Mesenchymal stem cell (in vitro differentiated cells and primary cell): Measurements from ENCODE around the gene RASEF.

Experiments used
- DNase-seq: peaks from one replicate; pipeline ENCODE4 v3.0.0-alpha.2; 2013
- H2AFZ ChIP-seq: one replicate; pipeline ENCODE4 v1.6.1; 2013; ENCODE audit warnings: low read depth, mild to moderate bottlenecking, control low read depth, inconsistent platforms, low read length, moderate library complexity
- H2AK5ac ChIP-seq: 2 replicates; pipeline ENCODE4 v1.6.1; 2013; ENCODE audit warnings: low read length, moderate library complexity, mild to moderate bottlenecking, inconsistent platforms; ENCODE audit not compliant: severe bottlenecking
- H2BK120ac ChIP-seq: one replicate; pipeline ENCODE4 v1.6.1; 2013; ENCODE audit warnings: low read depth, mild to moderate bottlenecking, inconsistent platforms, low read length, moderate library complexity
- H2BK12ac ChIP-seq, 2 experiments: one replicate each; pipeline ENCODE4 v1.6.1; 2013; ENCODE audit warnings: inconsistent platforms in 2 of 2, low read length in 2 of 2, mild to moderate bottlenecking in 2 of 2, moderate library complexity in 2 of 2, control low read depth in 1 of 2
- H2BK15ac ChIP-seq: one replicate; pipeline ENCODE4 v1.6.1; 2013; ENCODE audit warnings: mild to moderate bottlenecking, low read depth, inconsistent platforms; ENCODE audit not compliant: poor library complexity, severe bottlenecking
- H2BK5ac ChIP-seq: 2 replicates; pipeline ENCODE4 v1.6.1; 2013; ENCODE audit warnings: low read depth, mild to moderate bottlenecking, low read length, control low read depth, inconsistent platforms; ENCODE audit not compliant: poor library complexity, severe bottlenecking
- H3K14ac ChIP-seq, 2 experiments: one replicate each; pipeline ENCODE4 v1.6.1; 2013; ENCODE audit warnings: inconsistent platforms in 2 of 2, low read length in 2 of 2, control low read depth in 1 of 2, mild to moderate bottlenecking in 1 of 2, moderate library complexity in 1 of 2
- H3K18ac ChIP-seq, 2 experiments: one replicate each; pipeline ENCODE4 v1.6.1; 2013; ENCODE audit warnings: inconsistent platforms in 2 of 2, low read length in 2 of 2, control low read depth in 1 of 2, low read depth in 1 of 2, mild to moderate bottlenecking in 1 of 2
- H3K23ac ChIP-seq, 2 experiments: one replicate each; pipeline ENCODE4 v1.6.1; 2013; ENCODE audit warnings: inconsistent platforms in 2 of 2, low read length in 2 of 2, mild to moderate bottlenecking in 2 of 2, moderate library complexity in 2 of 2, control low read depth in 1 of 2
- H3K27ac ChIP-seq: 2 replicates; pipeline ENCODE4 v1.5.1; 2013; ENCODE audit warnings: mild to moderate bottlenecking, moderate library complexity, low read length, control low read depth, inconsistent platforms; ENCODE audit not compliant: poor library complexity, severe bottlenecking
- H3K27me3 ChIP-seq, 2 experiments: 2 replicates each; pipeline versions ENCODE4 v1.6.1 to v1.7.0; 2013; ENCODE audit warnings: low read length in 2 of 2, mild to moderate bottlenecking in 2 of 2, moderate library complexity in 2 of 2, control low read depth in 1 of 2, inconsistent platforms in 1 of 2; ENCODE audit not compliant: control insufficient read depth in 1 of 2, insufficient read depth in 1 of 2
- H3K36me3 ChIP-seq, 2 experiments: 2 replicates each; pipeline versions ENCODE4 v1.6.1 to v1.7.0; 2013; ENCODE audit warnings: low read length in 2 of 2, control low read depth in 1 of 2, inconsistent platforms in 1 of 2, low read depth in 1 of 2, mild to moderate bottlenecking in 1 of 2; ENCODE audit not compliant: insufficient read depth in 2 of 2, control insufficient read depth in 1 of 2
- H3K4ac ChIP-seq, 2 experiments: one replicate each; pipeline ENCODE4 v1.6.1; 2013; ENCODE audit warnings: inconsistent platforms in 2 of 2, low read length in 2 of 2, mild to moderate bottlenecking in 2 of 2, moderate library complexity in 2 of 2, control low read depth in 1 of 2, low read depth in 1 of 2
- H3K4me1 ChIP-seq: 2 replicates; pipeline ENCODE4 v1.6.1; 2013; ENCODE audit warnings: low read depth, low read length, control low read depth; ENCODE audit not compliant: control insufficient read depth, insufficient read depth
- H3K4me2 ChIP-seq: 2 replicates; pipeline ENCODE4 v1.6.1; 2013; ENCODE audit warnings: low read length, mild to moderate bottlenecking, inconsistent platforms; ENCODE audit not compliant: poor library complexity, severe bottlenecking
- H3K4me3 ChIP-seq, 2 experiments: 2 replicates each; pipeline versions ENCODE4 v1.5.1 to v1.7.0; 2013; ENCODE audit warnings: low read length in 2 of 2, mild to moderate bottlenecking in 2 of 2, control low read depth in 1 of 2, low read depth in 1 of 2; ENCODE audit not compliant: insufficient read depth in 1 of 2
- H3K79me1 ChIP-seq: replicated peaks from 2 replicates; pipeline ENCODE4 v1.6.1; 2013; ENCODE audit warnings: mild to moderate bottlenecking, control low read depth, low read length, inconsistent platforms; ENCODE audit not compliant: poor library complexity, severe bottlenecking
- H3K9ac ChIP-seq: 2 replicates; pipeline ENCODE4 v1.7.0; 2013; ENCODE audit warnings: mild to moderate bottlenecking, low read length, moderate library complexity
- H3K9me3 ChIP-seq: 2 replicates; pipeline ENCODE4 v1.7.0; 2013; ENCODE audit warnings: mild to moderate bottlenecking, low read length; ENCODE audit not compliant: control insufficient read depth
- H4K8ac ChIP-seq: one replicate; pipeline ENCODE4 v1.6.1; 2013; ENCODE audit warnings: inconsistent platforms, mild to moderate bottlenecking, low read length, moderate library complexity
- H4K91ac ChIP-seq: one replicate; pipeline ENCODE4 v1.6.1; 2013; ENCODE audit warnings: mild to moderate bottlenecking, low read length, inconsistent platforms
- WGBS: methylation state at CpG from one replicate; pipeline ENCODE4 v1.1.7; 2013; ENCODE audit warnings: mixed read lengths; 5-methylcytosine and 5-hydroxymethylcytosine counted together

The RASEF gene

DNA sequence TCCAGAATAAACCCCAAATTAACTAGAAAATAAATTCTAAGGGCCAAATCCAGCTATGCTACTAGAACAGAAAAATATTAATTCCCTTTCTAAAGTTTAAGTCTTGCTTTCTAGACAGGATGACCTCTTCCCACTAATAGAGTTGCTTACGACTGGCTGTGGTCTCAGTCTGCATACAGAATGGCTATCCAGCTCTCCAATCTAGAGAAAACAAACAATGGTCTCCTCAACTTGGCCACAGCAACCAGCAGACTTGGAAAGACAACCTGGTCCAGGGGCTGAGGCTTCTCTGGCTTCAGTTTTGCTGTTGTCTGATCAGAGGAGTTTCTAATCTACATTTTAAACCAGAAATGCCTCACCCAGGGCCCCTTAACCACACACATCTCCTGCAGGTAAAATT, 28.9 kb downstream of the RASEF start:
- Histone ChIP-seq H2BK15ac (no peak overlapping the region), H3K23ac (no peak overlapping the region), H3K27ac (peak overlapping the region; percentile 24), H2BK120ac (no peak overlapping the region), H3K4me2 (no peak overlapping the region), H2BK5ac (peak overlapping the region; percentile 62), H3K4me1 (peaks cover 6% of the 10 kb centered on the region), H3K9me3 (no peaks in the 10 kb centered on the region), H2BK12ac (no peak overlapping the region), H3K4me3 (no peak overlapping the region), H3K79me1 (no peaks in the 10 kb centered on the region), H3K9ac (no peak overlapping the region), H4K8ac (no peak overlapping the region), H2AK5ac (peak overlapping the region; percentile 45), H3K36me3 (no peaks in the 10 kb centered on the region), H4K91ac (no peak overlapping the region), H3K18ac (peak overlapping the region in 1 of 2 experiments; percentile 62), H3K27me3 (no peaks in the 10 kb centered on the region), H3K4ac (peak overlapping the region in 1 of 2 experiments; percentile 40), H2AFZ (no peak overlapping the region), H3K14ac (no peak overlapping the region)
- 18% methylated on average over 1 of the region's 1 CpG for WGBS
- DNase-seq: peak; percentile 32

DNA sequence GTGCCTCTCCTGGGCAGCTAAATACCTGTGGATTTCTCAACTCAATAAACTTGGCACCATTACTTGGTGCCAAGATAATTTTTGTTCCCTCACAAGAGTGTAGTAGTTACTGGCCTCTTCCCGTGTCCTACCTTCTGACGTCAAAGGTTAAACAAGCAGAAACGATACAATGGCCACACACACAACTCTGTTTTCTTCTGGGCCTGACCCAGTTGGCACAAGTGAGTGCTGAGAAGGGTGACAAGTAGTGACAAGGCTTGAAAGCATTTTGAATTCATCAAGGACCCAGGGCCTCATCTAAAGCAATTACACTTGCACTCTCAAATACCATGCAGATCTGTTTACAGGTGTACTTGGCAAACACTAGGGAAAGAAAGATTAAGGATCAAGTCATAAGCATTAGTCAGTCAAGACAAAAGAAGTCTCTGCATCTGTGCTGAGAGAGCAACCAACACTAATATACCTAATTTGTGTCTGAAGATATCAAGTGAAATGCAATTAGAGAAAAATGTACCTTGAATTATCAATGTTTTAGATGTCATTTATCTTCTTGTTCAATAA, 30.8 kb downstream of the RASEF start:
- H2BK15ac ChIP-seq: no peak overlapping the region
- H3K4me3 ChIP-seq: no peak overlapping the region
- no peak overlapping the region for H3K4me2 ChIP-seq
- no peak overlapping the region for H3K18ac ChIP-seq
- H3K27ac ChIP-seq: no peak overlapping the region
- H3K27me3 ChIP-seq: no peaks in the 10 kb centered on the region
- H2BK120ac ChIP-seq: no peak overlapping the region
- 93% methylated on average over 3 of the region's 3 CpGs for WGBS
- no peaks in the 10 kb centered on the region for H3K36me3 ChIP-seq
- no peak overlapping the region for H2BK5ac ChIP-seq
- H3K23ac ChIP-seq: no peak overlapping the region
- no peaks in the 10 kb centered on the region for H3K79me1 ChIP-seq
- no peak overlapping the region for H3K9ac ChIP-seq
- H3K9me3 ChIP-seq: no peaks in the 10 kb centered on the region
- DNase-seq: no peak
- no peak overlapping the region for H4K91ac ChIP-seq
- H4K8ac ChIP-seq: no peak overlapping the region
- H2AFZ ChIP-seq: no peak overlapping the region
- no peak overlapping the region for H2BK12ac ChIP-seq
- peak overlapping the region in 1 of 2 experiments; percentile 40 for H3K4ac ChIP-seq
- H3K4me1 ChIP-seq: peaks cover 7% of the 10 kb centered on the region
- no peak overlapping the region for H2AK5ac ChIP-seq
- no peak overlapping the region for H3K14ac ChIP-seq

DNA sequence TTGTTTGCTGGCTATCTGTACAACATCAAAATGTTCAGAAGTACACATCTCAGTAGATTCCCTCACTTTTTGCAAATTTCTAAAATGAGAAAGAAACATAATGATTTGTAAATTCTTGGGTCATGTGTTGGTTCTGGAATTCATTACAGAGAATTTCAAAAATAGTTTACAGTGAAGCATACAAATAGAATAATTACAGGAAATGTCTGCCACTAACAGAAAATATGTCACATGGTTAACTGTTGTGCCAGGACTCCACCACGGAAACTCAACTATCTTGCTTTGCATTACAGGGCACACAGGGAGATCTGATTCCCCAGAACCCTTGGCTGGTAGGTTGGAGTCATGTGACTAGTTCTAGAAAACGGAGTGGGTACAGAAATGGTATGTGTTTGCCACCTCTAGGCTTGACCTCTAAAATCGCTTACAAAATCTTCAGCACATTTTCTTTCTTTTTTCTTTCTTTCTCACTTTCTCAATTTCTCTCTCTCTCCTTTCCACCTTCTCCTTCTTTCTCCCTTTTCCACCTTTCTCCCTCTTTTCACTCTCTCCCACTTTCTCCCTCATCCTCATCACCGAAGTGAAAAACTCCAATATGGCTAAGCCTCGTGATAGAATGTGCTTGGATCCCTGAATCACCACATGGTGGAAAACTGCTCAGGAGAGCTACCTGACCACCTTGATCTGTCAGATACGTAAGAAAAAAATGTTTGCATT, 32.4 kb downstream of the RASEF start:
- Histone ChIP-seq H3K18ac (no peak overlapping the region), H3K79me1 (no peaks in the 10 kb centered on the region), H3K4me2 (no peak overlapping the region), H3K27ac (no peak overlapping the region), H3K9ac (no peak overlapping the region), H4K91ac (no peak overlapping the region), H3K4ac (no peak overlapping the region), H2BK12ac (no peak overlapping the region), H3K4me3 (no peak overlapping the region), H2BK15ac (no peak overlapping the region), H2BK5ac (no peak overlapping the region), H2AFZ (no peak overlapping the region), H3K36me3 (no peaks in the 10 kb centered on the region), H3K4me1 (peaks cover 7% of the 10 kb centered on the region), H2AK5ac (peak overlapping the region; percentile 5), H4K8ac (no peak overlapping the region), H3K9me3 (no peaks in the 10 kb centered on the region), H3K23ac (no peak overlapping the region), H2BK120ac (no peak overlapping the region), H3K27me3 (no peaks in the 10 kb centered on the region), H3K14ac (no peak overlapping the region)
- 96% methylated on average over 6 of the region's 6 CpGs for WGBS
- DNase-seq: no peak

DNA sequence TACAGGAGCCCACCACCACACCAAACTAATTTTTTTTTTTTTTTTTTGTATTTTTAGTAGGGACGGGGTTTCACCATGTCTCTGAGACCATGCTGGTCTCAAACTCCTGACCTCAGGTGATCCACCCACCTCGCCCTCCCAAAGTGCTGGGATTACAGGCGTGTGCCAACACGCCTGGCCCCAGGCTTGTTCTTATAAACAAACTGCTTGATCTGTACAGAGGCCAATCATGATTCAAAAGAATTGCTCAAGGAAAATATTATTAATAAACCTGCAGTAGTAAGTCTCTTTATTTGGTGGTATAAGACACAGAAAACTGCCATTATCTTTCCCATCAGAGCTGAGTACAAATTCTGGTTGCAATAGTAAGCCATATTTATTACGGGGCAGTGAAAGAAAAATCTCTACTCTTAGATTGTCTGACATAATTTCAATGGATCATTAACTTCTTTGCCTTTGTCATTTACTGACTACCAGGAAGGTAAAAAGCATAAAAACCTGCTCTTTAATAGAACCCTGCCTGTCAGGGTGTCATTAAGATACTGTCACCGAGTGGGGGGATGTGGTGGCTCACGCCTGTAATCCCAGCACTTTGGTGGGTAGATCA, 33.3 kb downstream of the RASEF start:
- H2BK5ac ChIP-seq: no peak overlapping the region
- no peak overlapping the region for H3K23ac ChIP-seq
- no peak overlapping the region for H3K14ac ChIP-seq
- H3K18ac ChIP-seq: no peak overlapping the region
- no peak overlapping the region for H2BK12ac ChIP-seq
- no peak overlapping the region for H2BK15ac ChIP-seq
- no peak for DNase-seq
- no peaks in the 10 kb centered on the region for H3K79me1 ChIP-seq
- WGBS: over 99% methylated on average over 6 of the region's 7 CpGs
- no peak overlapping the region for H4K91ac ChIP-seq
- no peak overlapping the region for H3K27ac ChIP-seq
- H3K4ac ChIP-seq: no peak overlapping the region
- H2AK5ac ChIP-seq: no peak overlapping the region
- H3K27me3 ChIP-seq: no peaks in the 10 kb centered on the region
- H3K4me1 ChIP-seq: peaks cover 9% of the 10 kb centered on the region
- H3K9ac ChIP-seq: no peak overlapping the region
- no peak overlapping the region for H3K4me2 ChIP-seq
- H4K8ac ChIP-seq: no peak overlapping the region
- no peak overlapping the region for H2AFZ ChIP-seq
- no peak overlapping the region for H3K4me3 ChIP-seq
- no peaks in the 10 kb centered on the region for H3K36me3 ChIP-seq
- no peaks in the 10 kb centered on the region for H3K9me3 ChIP-seq
- H2BK120ac ChIP-seq: no peak overlapping the region
